Bronchial epithelial cell (primary cell): ENCODE results near the gene ENTPD8. TPM values are rescaled to one million over a fixed set of nuclear protein-coding genes. Genes with fewer than 3 reads are reported as not detected.

Experiments
- DNase-seq: peaks from one replicate; pipeline ENCODE4 v3.0.0-alpha.2; 2010; ENCODE audit warnings: low read depth
- FAIRE-seq: peaks from 2 replicates; lab custom pipeline; 2011; peaks lifted over from hg19 to GRCh38; lab: Jason Lieb, UNC
- H3K27me3 ChIP-seq: 2 replicates; pipeline ENCODE4 v1.5.1; 2011; ENCODE audit warnings: low read length; ENCODE audit not compliant: control insufficient read depth, insufficient read depth
- H3K36me3 ChIP-seq: 2 replicates; pipeline ENCODE4 v1.5.1; 2011; ENCODE audit warnings: low read length; ENCODE audit not compliant: control insufficient read depth, insufficient read depth
- H3K4me3 ChIP-seq: 2 replicates; pipeline ENCODE4 v1.5.1; 2011; ENCODE audit warnings: mild to moderate bottlenecking, low read depth, low read length, control low read depth
- CTCF ChIP-seq: IDR thresholded peaks from 2 replicates; pipeline ENCODE4 v1.5.1; 2011; ENCODE audit warnings: mild to moderate bottlenecking, moderate library complexity, low read length, control low read depth, inconsistent platforms; ENCODE audit not compliant: insufficient read depth, severe bottlenecking
- total RNA-seq: library from RNA; depleted of rRNA; stranded (reverse); fragments of >200 nt; gene quantifications from 2 replicates; pipeline ENCODE4 v1.2.1, GENCODE V29; 2014

The ENTPD8 gene
- total RNA-seq, 1 donor from 2014 or later = not detected

GRCh38 chr9:137449081-137449844 is 8.1 kb upstream of the ENTPD8 start:
- Histone ChIP-seq H3K36me3 (peaks cover 11% of the 10 kb centered on the region), H3K4me3 (no peak overlapping the region), H3K27me3 (no peaks in the 10 kb centered on the region)
- DNase-seq (no peak), FAIRE-seq (no peak)
- no peak for TF ChIP-seq CTCF

GRCh38 chr9:137448602-137448962 is 7.4 kb upstream of the ENTPD8 start:
- no peak for DNase-seq

GRCh38 chr9:137447722-137448601 is 6.8 kb upstream of the ENTPD8 start:
- no peaks in the 10 kb centered on the region for H3K27me3 ChIP-seq
- DNase-seq (no peak), FAIRE-seq (no peak)
- no peak for TF ChIP-seq CTCF
- no peak overlapping the region for H3K4me3 ChIP-seq
- H3K36me3 ChIP-seq = peaks cover 9% of the 10 kb centered on the region

More at GRCh38 chr9:137448602-137448962, 7.4 kb upstream of the ENTPD8 start:
- H3K27me3 ChIP-seq = no peaks in the 10 kb centered on the region
- no peak overlapping the region for H3K4me3 ChIP-seq
- no peak for TF ChIP-seq CTCF
- H3K36me3 ChIP-seq = peaks cover 11% of the 10 kb centered on the region
- FAIRE-seq = no peak

GRCh38 chr9:137446851-137447471 is 5.8 kb upstream of the ENTPD8 start:
- no peak for TF ChIP-seq CTCF
- FAIRE-seq (no peak), DNase-seq (no peak)
- H3K36me3 ChIP-seq = peaks cover 4% of the 10 kb centered on the region
- H3K4me3 ChIP-seq = no peak overlapping the region
- H3K27me3 ChIP-seq = no peaks in the 10 kb centered on the region

- Histone ChIP-seq H3K27me3 (no peaks in the 10 kb centered on the region), H3K36me3 (peaks cover 4% of the 10 kb centered on the region), H3K4me3 (no peak overlapping the region)
- FAIRE-seq (no peak), DNase-seq (no peak)
- no peak for TF ChIP-seq CTCF
These were observed 4.8 kb upstream of the ENTPD8 start for GRCh38 chr9:137445930-137446431.
